NCI-H146 treated with DMSO at 0.1 percent for 48 hours (cell line): Measurements from ENCODE around the gene FGFR4.

ENCODE experiments used
- DNase-seq: peaks from one replicate; lab custom pipeline; 2025; ENCODE audit not compliant: unreplicated experiment; lab: John Stamatoyannopoulos, UW

The FGFR4 gene

DNA sequence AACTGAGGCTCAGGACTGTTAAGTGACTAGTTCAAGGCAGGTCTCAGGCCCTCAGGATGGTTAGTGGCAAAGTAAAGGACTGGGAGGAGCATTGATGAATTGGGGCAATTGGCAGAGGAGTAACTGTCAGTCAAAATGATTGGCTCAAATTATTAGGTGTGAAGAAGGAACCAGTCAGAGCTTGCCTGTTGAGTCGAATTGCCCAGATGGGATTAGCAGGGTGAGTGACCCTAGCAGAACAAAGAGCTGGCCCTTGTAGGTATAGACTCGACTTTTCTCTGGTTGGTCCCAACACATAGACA is 44.3 kb downstream of the FGFR4 start:
- DNase-seq: no peak

DNA sequence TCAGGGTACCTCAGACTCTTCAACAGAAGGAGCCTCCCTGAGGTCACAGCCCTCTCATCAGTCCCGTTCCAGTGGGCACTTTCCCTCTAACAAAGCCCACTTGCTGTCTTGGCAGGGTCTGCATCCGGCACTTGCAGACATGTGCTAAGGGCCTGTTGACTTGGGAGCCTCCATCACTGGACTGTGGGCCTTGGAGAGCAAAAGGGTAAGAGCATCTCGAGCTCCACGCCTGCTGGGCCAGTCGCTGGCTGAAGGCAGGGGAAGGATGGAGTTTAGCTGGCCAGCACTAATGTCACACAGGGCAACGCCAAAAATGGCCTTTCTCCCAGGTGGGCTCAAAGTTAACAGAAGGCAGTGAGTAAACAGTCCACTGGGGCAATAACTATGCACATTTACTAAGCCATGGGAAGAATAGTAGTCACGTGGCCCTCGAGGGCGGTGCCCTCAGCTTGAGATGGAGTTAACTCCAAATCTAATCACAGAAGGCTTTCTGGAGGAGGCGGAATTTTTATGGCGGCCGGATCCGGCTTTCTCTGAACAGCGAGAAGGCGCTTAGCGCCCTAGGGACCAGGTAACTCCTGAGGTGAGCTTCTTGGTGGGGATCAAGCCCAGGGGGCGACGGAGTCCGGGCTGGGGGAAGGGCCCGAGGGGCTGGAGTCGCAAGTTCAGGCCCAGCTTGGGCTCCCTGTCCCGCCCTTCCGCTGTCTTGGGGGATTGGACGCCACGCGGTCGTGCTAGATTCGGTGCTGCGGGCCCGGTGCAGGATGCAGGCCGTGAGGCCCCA is 44.8 kb downstream of the FGFR4 start:
- no peak for DNase-seq

- DNase-seq: no peak
These were observed 45.7 kb downstream of the FGFR4 start for GRCh38 chr5:177132136-177133095.

- DNase-seq: no peak
These were observed 46.6 kb downstream of the FGFR4 start, which contains the start of gene NSD1 for GRCh38 chr5:177133096-177133852. NSD1 (plus strand) TSS chr5:177133773; CDS start chr5:177135104, 1,331 bp downstream.

DNA sequence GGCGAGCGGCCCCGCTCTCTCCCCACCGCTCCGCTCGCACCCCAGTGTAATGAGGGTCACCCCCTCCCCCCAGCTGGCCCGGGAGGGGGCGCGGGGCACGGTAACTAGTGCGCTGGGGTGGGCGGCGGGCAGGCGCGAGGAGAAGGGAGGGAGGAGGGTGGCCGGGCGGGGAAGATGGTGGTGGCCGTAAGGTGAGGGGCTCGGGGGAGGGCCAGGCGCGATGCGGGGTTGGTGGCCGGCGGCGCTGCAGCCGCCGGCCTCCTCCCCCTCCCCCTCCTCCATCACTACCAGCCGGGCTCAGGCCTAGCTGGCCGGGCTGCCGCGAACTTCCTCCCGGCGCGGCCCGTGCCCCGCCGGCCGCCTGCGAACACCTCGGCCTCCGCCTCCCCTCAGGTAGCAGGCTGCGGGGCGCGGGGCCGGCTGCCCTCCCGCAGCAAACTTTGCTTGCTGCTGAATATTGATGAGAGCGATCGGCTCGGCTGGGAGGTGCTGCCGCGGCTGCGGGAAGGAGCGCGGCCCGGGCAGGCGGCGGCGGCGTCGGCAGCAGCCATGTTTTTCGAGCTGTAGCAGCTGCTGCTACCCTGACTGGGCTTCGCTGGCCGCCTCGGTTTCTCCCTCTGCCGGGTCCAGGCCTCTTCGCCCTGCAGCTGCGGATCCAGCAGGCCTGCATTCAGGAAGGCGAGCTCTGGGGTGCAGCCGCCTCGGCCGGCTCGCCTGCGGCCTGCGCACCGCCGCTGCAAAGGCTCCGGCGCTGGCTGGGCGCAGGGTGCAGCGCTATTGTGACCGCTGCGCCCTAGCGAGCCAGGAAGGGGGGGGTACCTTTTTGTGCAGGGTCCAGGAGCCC is 47.4 kb downstream of the FGFR4 start:
- no peak for DNase-seq

GRCh38 chr5:177134697-177135225 is 48.0 kb downstream of the FGFR4 start:
- no peak for DNase-seq

GRCh38 chr5:177140312-177140711 is 53.6 kb downstream of the FGFR4 start:
- DNase-seq: no peak

DNA sequence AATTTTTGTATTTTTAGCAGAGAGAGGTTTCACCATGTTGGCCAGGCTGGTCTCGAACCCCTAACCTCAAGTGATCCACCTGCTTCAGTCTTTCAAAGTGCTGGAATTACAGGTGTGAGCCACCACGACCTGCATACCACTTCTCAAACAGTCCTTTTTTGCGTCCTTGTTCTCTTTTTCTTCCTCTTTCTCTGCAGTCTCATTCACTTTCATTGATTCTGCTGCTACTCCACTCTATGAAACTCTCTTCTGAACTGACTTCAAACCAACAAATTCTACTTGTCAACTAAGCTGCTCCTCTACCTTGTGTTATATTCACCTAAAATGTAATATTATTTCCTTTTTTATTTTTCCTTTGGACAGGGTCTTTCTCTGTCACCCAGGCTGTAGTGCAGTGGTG is 54.8 kb downstream of the FGFR4 start:
- no peak for DNase-seq

- DNase-seq: no peak
These were observed 55.4 kb downstream of the FGFR4 start for GRCh38 chr5:177142098-177142611.

GRCh38 chr5:177142778-177143177 is 56.1 kb downstream of the FGFR4 start:
- DNase-seq: no peak

- no peak for DNase-seq
These were observed 60.4 kb downstream of the FGFR4 start for GRCh38 chr5:177146891-177147638.
